Measurements from ENCODE around the gene CACNA1H. TPM values are rescaled to one million over a fixed set of nuclear protein-coding genes. Genes with fewer than 3 reads are reported as not detected.

Gene CACNA1H
- total and polyA plus RNA-seq, 12 donors: 1.7 to 8.7 (median 2.5) TPM

- Histone ChIP-seq H3K27ac (no peak overlapping the region), H3K36me3 (no peaks in the 10 kb centered on the region), H3K4me1 (no peaks in the 10 kb centered on the region), H3K9me3 (no peaks in the 10 kb centered on the region), H3K27me3 (peaks cover 16 to 66% (median 61%) of the 10 kb centered on the region in 7 donors), H3K4me3 (no peak overlapping the region)
- DNase-seq: no peak
- no peak for ATAC-seq
- intact Hi-C loops (cut with DNase I): no loop called here
- WGBS, 2 donors: 6 to 12% methylated on average over 42 to 47 of the region's 47 CpGs
- TF ChIP-seq CTCF (IDR thresholded peaks at IDR 0.05): no peak
Observed at GRCh38 chr16:1261131-1261892, 108.4 kb downstream of the CACNA1H start.

- no peak for TF ChIP-seq CTCF (IDR thresholded peaks at IDR 0.05)
- ATAC-seq: no peak
- Histone ChIP-seq H3K4me1 (no peaks in the 10 kb centered on the region), H3K4me3 (no peak overlapping the region), H3K27ac (no peak overlapping the region), H3K9me3 (no peaks in the 10 kb centered on the region), H3K36me3 (no peaks in the 10 kb centered on the region), H3K27me3 (peaks cover 16 to 65% (median 54%) of the 10 kb centered on the region in 7 donors)
- WGBS, 2 donors: 80 to 82% methylated on average over 32 of the region's 32 CpGs
- DNase-seq: no peak
- intact Hi-C loops (cut with DNase I): no loop called here
Observed at GRCh38 chr16:1262210-1262845, 109.4 kb downstream of the CACNA1H start.

- Histone ChIP-seq H3K9me3 (no peaks in the 10 kb centered on the region), H3K36me3 (no peaks in the 10 kb centered on the region), H3K4me1 (no peaks in the 10 kb centered on the region), H3K27ac (no peak overlapping the region), H3K4me3 (no peak overlapping the region), H3K27me3 (peaks cover 16 to 60% (median 49%) of the 10 kb centered on the region in 7 donors)
- no peak for TF ChIP-seq CTCF (IDR thresholded peaks at IDR 0.05)
- ATAC-seq (no peak), DNase-seq (no peak)
- 78 to 87% methylated on average over 9 of the region's 9 CpGs for WGBS, 2 donors
- intact Hi-C loops (cut with DNase I): no loop called here
Observed at GRCh38 chr16:1262846-1263221, 109.9 kb downstream of the CACNA1H start.

- ATAC-seq: no peak
- Histone ChIP-seq H3K4me3 (no peak overlapping the region), H3K27ac (no peak overlapping the region), H3K9me3 (no peaks in the 10 kb centered on the region), H3K36me3 (no peaks in the 10 kb centered on the region), H3K27me3 (peaks cover 16 to 54% (median 43%) of the 10 kb centered on the region in 7 donors), H3K4me1 (no peaks in the 10 kb centered on the region)
- no peak for TF ChIP-seq CTCF (IDR thresholded peaks at IDR 0.05)
- no peak for DNase-seq
- WGBS, 2 donors: 71 to 75% methylated on average over 15 of the region's 15 CpGs
- intact Hi-C loops (cut with DNase I): no loop called here
Observed at GRCh38 chr16:1263591-1264344, 110.9 kb downstream of the CACNA1H start.
